Cardiac muscle cell (in vitro differentiated cells and primary cell): ENCODE results near the gene NEDD4L. TPM values are rescaled to one million over a fixed set of nuclear protein-coding genes. Genes with fewer than 3 reads are reported as not detected.
A peak's percentile ranks its signal among the peaks of the same experiment; 100 is the strongest.

Source experiments
- DNase-seq, 2 donors: peaks; one replicate each; pipeline versions ENCODE4 v3.0.0 to v3.0.0-alpha.2; 2010 to 2017; ENCODE audit warnings: low read depth in 1 of 2, low spot score in 1 of 2
- H3K27ac ChIP-seq: fragments of 200-600 bp; sonication (generic); 2 replicates; pipeline ENCODE4 v1.5.1; 2016
- H3K27me3 ChIP-seq: fragments of 200-600 bp; sonication (generic); 2 replicates; pipeline ENCODE4 v1.6.0; 2016; ENCODE audit warnings: control low read depth
- H3K36me3 ChIP-seq: fragments of 200-600 bp; sonication (generic); 2 replicates; pipeline ENCODE4 v1.5.1; 2016; ENCODE audit warnings: control low read depth
- H3K4me1 ChIP-seq: fragments of 200-600 bp; sonication (generic); 2 replicates; pipeline ENCODE4 v1.8.1; 2017; ENCODE audit warnings: low read depth, mild to moderate bottlenecking, mixed run types
- H3K4me3 ChIP-seq: fragments of 200-600 bp; sonication (generic); 2 replicates; pipeline ENCODE4 v1.5.1; 2016; ENCODE audit warnings: mild to moderate bottlenecking
- H3K9me3 ChIP-seq: fragments of 200-600 bp; sonication (generic); 2 replicates; pipeline ENCODE4 v1.5.1; 2017; ENCODE audit warnings: low read depth, mild to moderate bottlenecking, control low read depth
- polyA plus RNA-seq: library from polyadenylated mRNA; unstranded; fragments of >200 nt; fragmentation: Nextera tagmentation; extraction: Ambion mirVana; gene quantifications from 2 replicates; pipeline ENCODE4 v1.2.1, GENCODE V29; 2016
- total RNA-seq: library from RNA; depleted of rRNA; stranded (reverse); fragments of >200 nt; gene quantifications from 2 replicates; pipeline ENCODE4 v1.2.3, GENCODE V29; 2016
- TF ChIP-seq, protein P1 (sequence below): IDR thresholded peaks from 2 replicates; pipeline ENCODE4 v1.5.1; 2012; ENCODE audit warnings: low read depth, mild to moderate bottlenecking, low read length

Gene NEDD4L
- total and polyA plus RNA-seq, 2 experiments from 2014 or later, result 30.8 to 40.5 TPM

DNA sequence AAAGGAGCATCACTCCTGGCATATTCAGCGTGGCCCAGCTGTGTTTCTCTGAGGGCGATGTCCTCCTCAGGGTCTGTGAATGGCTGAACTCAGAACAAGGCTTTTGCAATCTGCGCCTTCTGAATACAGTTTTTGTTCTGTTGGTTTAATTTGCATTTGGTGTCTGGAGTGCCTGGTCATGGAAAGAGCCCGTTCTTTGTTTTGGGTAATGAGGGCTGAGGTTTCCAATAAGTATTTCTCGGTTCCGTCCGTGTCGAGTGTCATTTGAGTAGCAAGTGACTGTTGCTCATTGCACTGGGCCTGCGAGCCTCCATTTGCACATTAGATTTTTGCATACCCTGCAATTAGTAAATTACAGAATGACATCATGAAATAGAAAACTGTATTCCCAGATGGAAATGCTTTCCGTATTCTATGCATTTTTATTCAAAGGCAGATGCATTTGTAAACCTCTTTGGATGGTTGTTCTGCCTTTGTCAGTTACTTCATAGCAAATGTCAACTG, 57.3 kb downstream of the NEDD4L start:
- Histone ChIP-seq H3K36me3 (no peaks in the 10 kb centered on the region), H3K4me3 (no peak overlapping the region), H3K4me1 (peaks cover 39% of the 10 kb centered on the region), H3K9me3 (no peaks in the 10 kb centered on the region), H3K27ac (no peak overlapping the region), H3K27me3 (no peaks in the 10 kb centered on the region)
- no peak for DNase-seq
- TF ChIP-seq, protein P1, sequence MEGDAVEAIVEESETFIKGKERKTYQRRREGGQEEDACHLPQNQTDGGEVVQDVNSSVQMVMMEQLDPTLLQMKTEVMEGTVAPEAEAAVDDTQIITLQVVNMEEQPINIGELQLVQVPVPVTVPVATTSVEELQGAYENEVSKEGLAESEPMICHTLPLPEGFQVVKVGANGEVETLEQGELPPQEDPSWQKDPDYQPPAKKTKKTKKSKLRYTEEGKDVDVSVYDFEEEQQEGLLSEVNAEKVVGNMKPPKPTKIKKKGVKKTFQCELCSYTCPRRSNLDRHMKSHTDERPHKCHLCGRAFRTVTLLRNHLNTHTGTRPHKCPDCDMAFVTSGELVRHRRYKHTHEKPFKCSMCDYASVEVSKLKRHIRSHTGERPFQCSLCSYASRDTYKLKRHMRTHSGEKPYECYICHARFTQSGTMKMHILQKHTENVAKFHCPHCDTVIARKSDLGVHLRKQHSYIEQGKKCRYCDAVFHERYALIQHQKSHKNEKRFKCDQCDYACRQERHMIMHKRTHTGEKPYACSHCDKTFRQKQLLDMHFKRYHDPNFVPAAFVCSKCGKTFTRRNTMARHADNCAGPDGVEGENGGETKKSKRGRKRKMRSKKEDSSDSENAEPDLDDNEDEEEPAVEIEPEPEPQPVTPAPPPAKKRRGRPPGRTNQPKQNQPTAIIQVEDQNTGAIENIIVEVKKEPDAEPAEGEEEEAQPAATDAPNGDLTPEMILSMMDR, result no peak

DNA sequence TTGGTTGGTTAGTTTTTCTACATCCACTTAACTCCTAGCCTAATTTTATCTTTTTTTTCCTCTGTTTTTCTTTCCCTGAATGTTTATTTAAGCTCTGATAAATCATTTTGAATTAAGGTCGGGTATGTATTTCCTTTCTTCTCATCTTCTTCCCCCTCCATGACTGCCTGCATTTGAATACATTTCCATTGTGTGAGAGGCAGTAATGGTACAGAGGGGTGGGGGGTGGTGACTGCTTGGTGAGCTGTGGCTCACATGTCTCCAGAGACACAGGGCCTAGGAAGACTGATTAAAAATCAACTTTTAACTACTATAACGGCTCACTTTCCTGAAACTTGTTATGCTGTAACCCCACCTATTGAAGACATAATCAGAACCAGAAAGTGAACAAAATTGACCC, 58.0 kb downstream of the NEDD4L start:
- Histone ChIP-seq H3K4me1 (peaks cover 33% of the 10 kb centered on the region), H3K36me3 (no peaks in the 10 kb centered on the region), H3K27me3 (no peaks in the 10 kb centered on the region), H3K9me3 (no peaks in the 10 kb centered on the region), H3K27ac (peak overlapping the region; percentile 52), H3K4me3 (no peak overlapping the region)
- TF ChIP-seq, protein P1, result no peak
- DNase-seq, result no peak

DNA sequence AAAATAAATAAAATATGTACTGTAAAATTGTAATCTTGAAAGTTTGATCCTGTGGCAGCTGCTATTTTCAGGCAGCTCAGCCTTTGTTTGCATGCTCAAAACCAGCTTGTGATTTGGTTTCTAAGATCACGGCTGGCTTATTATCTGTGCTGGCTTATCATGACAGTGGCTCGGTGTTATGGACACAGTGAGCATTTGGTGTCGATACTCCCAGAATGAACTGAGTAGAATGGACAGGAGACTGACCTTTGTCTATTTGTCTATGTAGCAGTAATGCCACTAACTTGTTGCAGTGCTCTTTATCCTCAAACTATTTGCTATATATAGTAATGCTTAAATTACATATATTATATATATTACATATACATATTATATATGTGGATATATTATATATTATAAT, 58.8 kb downstream of the NEDD4L start:
- Histone ChIP-seq H3K27me3 (no peaks in the 10 kb centered on the region), H3K27ac (peak overlapping the region; percentile 52), H3K4me1 (peaks cover 25% of the 10 kb centered on the region), H3K4me3 (no peak overlapping the region), H3K9me3 (no peaks in the 10 kb centered on the region), H3K36me3 (no peaks in the 10 kb centered on the region)
- no peak for DNase-seq
- TF ChIP-seq, protein P1, result no peak

DNA sequence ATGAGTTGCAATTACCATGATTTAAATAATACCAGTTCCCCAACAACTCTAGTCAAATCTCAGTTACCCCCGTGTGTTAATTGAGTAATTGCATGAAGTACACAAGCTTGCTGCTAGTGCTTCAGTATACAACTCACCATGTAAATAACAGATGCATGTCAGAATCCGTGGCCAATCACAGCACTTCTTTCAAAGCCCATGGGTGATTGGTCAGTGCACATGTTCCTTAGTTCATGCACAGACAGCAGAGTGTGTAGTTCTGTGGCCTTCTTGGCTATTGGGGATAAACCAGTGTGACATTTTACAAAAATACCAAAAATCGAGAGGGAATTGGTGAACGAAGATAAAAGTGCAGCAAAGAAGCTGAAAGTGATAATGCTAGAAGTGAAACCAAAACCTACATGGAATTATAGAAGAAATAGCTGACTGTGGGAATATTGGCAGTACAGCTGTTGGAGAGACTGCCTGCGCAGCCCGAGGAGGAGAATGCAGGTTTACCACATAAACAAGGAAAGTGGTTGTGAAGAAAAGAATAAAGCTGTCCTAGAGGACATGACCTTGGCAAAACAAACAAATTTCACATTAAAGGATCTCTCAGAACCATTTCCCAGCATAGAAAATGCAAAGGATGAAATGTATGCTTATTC, 59.4 kb downstream of the NEDD4L start:
- TF ChIP-seq, protein P1, result no peak
- Histone ChIP-seq H3K9me3 (no peaks in the 10 kb centered on the region), H3K36me3 (no peaks in the 10 kb centered on the region), H3K27ac (no peak overlapping the region), H3K4me3 (no peak overlapping the region), H3K27me3 (no peaks in the 10 kb centered on the region), H3K4me1 (peaks cover 21% of the 10 kb centered on the region)
- no peak for DNase-seq

DNA sequence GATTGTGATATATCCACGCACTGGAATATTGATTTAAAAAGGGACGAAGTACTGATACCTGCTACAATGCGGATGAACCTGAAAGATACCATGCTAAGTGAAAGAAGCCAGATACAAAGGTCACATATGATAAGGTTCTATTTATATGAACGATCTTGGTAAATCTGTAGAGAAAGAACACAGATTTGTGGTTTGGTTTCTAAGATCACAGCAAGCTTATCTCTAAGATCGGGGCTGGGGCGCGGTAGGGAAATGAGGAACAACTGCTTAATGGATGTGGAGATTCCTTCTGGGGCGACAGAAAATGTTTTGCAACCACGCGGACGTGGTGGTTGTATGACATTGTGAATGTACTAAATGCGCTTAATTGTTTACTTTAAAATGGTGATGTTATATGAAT, 60.1 kb downstream of the NEDD4L start:
- H3K27me3 ChIP-seq, result no peaks in the 10 kb centered on the region
- H3K4me1 ChIP-seq, result peaks cover 21% of the 10 kb centered on the region
- H3K36me3 ChIP-seq, result no peaks in the 10 kb centered on the region
- H3K9me3 ChIP-seq, result no peaks in the 10 kb centered on the region
- TF ChIP-seq, protein P1, result no peak
- H3K27ac ChIP-seq, result no peak overlapping the region
- no peak overlapping the region for H3K4me3 ChIP-seq
- DNase-seq, result no peak
